Measurements from ENCODE around the gene SSBP4. TPM values are rescaled to one million over a fixed set of nuclear protein-coding genes. Genes with fewer than 3 reads are reported as not detected.
A peak's percentile ranks its signal among the peaks of the same experiment; 100 is the strongest.

The SSBP4 gene
- total and polyA plus RNA-seq, 2 of the 8 experiments (the other 6 are each of a cell fraction or from before 2014, with no cell fraction given) = 26.4 to 33.7 TPM

DNA sequence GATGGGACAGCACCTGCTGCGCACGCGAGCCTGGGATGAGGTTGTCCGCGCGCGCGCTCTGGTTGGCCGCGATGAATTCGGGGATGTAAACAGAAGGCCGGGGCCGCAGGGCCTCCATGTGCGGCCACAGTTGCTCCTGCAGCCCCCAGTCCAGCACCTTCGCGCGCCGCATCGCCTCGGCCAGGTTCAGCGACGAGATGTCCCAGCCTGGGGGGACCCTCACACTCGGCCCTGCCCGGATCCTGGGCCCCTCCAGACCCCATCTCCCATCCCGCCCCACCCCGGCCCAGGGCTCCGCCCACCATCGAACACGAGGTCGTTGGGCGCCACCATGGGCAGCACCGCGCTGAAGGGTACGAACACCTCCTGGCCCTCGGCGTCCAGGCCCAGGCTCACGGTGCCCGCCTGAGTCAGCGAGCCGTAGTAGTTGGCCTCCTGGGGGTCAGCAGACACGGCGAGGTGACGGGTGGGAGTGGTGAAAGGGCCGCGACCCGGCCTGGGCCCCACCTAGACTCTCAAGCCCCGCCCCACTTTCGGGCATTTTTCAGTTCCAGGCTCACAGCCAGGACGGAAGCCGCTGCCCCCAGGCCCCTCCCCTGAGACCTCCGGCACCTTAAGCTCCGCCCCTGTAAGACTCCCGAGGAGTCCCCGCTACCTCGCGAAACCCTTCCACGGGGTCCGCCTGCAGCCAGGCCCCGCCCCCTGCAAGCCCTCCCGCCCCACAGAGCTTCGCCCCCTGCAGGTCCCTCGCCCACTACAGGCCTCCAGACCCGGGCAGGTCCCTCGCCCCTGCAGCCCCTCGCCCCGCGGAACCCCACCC, 17.7 kb downstream of the SSBP4 start:
- Histone ChIP-seq H3K23me2 (ENCODE audit: low read depth, low read length) (peaks cover 15% of the 10 kb centered on the region; the same call in 1 of the 2 replicates), H2BK20ac (ENCODE audit: low read length) (no peak overlapping the region), H3K4me3 (ENCODE audit: extremely low read depth in 1 of 4, insufficient read depth in 2 of 4, low read depth in 3 of 4, low read length in 4 of 4) (peak overlapping the region; percentile 62 to 94 (median 78)), H3K4me1 (replicated peaks in 1 of 4; ENCODE audit: control insufficient read depth in 3 of 4, insufficient read depth in 4 of 4, low read length in 3 of 4) (peaks cover 5 to 39% (median 26%) of the 10 kb centered on the region in 4 experiments), H4K91ac (replicated peaks; ENCODE audit: insufficient read length, low read length) (peak overlapping the region; percentile 95), H2BK120ac (replicated peaks; ENCODE audit: low read depth, low read length) (no peak overlapping the region), H3K4me2 (ENCODE audit: insufficient read depth in 1 of 2, low read depth in 2 of 2, low read length in 2 of 2) (peak overlapping the region; percentile 80 to 99), H2BK12ac (ENCODE audit: low read depth, low read length) (peak overlapping the region; percentile 7; the same call in 1 of the 2 replicates), H3K14ac (ENCODE audit: insufficient read length) (no peak overlapping the region), H3K36me3 (ENCODE audit: control insufficient read depth in 2 of 4, insufficient read depth in 4 of 4, low read length in 3 of 4) (peaks cover 2 to 13% (median 7%) of the 10 kb centered on the region in 4 experiments; a peak in 4 of 8 replicates), H4K8ac (ENCODE audit: extremely low read depth, insufficient read depth, low read length) (peak overlapping the region; percentile 57; the same call in 1 of the 2 replicates), H3K4ac (replicated peaks; ENCODE audit: insufficient read length, low read depth, low read length) (peak overlapping the region; percentile 85), H2AK5ac (ENCODE audit: low read depth, low read length) (no peak overlapping the region), H2BK15ac (ENCODE audit: low read length) (0 out of 2 replicates have a peak overlapping the region, but pooled peaks have one; percentile 72), H3K27me3 (replicated peaks in 1 of 4; ENCODE audit: control insufficient read depth in 3 of 4, extremely low read depth in 1 of 4, insufficient read depth in 3 of 4, low read length in 3 of 4) (no peaks in the 10 kb centered on the region; a peak in 1 of 7 replicates), H3K56ac (replicated peaks; ENCODE audit: insufficient read length, low read depth, low read length) (peak overlapping the region; percentile 59), H3K23ac (ENCODE audit: insufficient read length) (no peak overlapping the region), H3K79me1 (ENCODE audit: low read depth, low read length) (no peaks in the 10 kb centered on the region; the same call in 1 of the 2 replicates), H3K9me3 (ENCODE audit: insufficient read depth in 2 of 2, low read depth in 1 of 2, low read length in 1 of 2) (no peaks in the 10 kb centered on the region), H2AFZ (ENCODE audit: low read length) (no peak overlapping the region), H3K9ac (replicated peaks in 1 of 4; ENCODE audit: extremely low read depth in 1 of 4, low read depth in 3 of 4, low read length in 3 of 4) (peak overlapping the region in 3 of 4 experiments; percentile 37 to 66 (median 51); a peak in 5 of 7 replicates), H4K20me1 (replicated peaks in 1 of 2; ENCODE audit: control insufficient read depth in 1 of 2, insufficient read depth in 2 of 2, low read length in 2 of 2) (peaks cover 0 to 15% of the 10 kb centered on the region in 2 experiments), H3K18ac (ENCODE audit: extremely low read depth, low read length) (peak overlapping the region; percentile 98), H4K5ac (ENCODE audit: insufficient read length, low read depth, low read length) (peak overlapping the region; percentile 89), H3K79me2 (ENCODE audit: control insufficient read depth in 1 of 2, insufficient read depth in 2 of 2, low read length in 2 of 2) (no peaks in the 10 kb centered on the region), H2BK5ac (ENCODE audit: low read depth, low read length) (peak overlapping the region; percentile 96), H3K27ac (ENCODE audit: low read depth, low read length) (peak overlapping the region; percentile 58; the same call in 1 of the 2 replicates)
- ChIA-PET POLR2A (ENCODE audit: partially characterized antibody) (interaction anchor here (0.6 to 6.7 kb wide), 8 partner anchors 9 to 1079 kb away, joined by 3 to 65 read pairs (median 4); partner anchors contain the start of genes JUND, SSBP4 and TSSK6), CTCF (ENCODE audit: partially characterized antibody) (interaction anchor here (0.6 to 1.6 kb wide), 3 partner anchors 13 to 152 kb away, joined by 4 to 5 read pairs (median 5); partner anchors contain the start of gene REX1BD)
- 23% methylated on average over 39 of the region's 67 CpGs; no CpG with 5 or more reads in 1 of the 2 experiments for WGBS, 2 experiments (ENCODE audit: extremely low coverage in 1 of 2, insufficient coverage in 1 of 2, insufficient read length in 1 of 2, insufficient replicate concordance in 2 of 2, low coverage in 1 of 2, low lambda C conversion rate in 2 of 2, missing lambda C conversion rate in 1 of 2)
- FAIRE-seq = no peak
- peak in 1 of 2 experiments; percentile 92 for DNase-seq (ENCODE audit: low read depth in 1 of 2, low spot score in 2 of 2)
- TF ChIP-seq SP2 (IDR thresholded peaks at IDR 0.05; ENCODE audit: low read length) (no peak), RBBP5 (IDR thresholded peaks at IDR 0.05; ENCODE audit: borderline replicate concordance, low read depth, low read length) (peak; percentile 23; the same call in 1 of the 2 replicates), POLR2A (IDR thresholded peaks at IDR 0.05; ENCODE audit: control extremely low read depth in 1 of 2, low read depth in 2 of 2, low read length in 2 of 2) (peak in 1 of 2 experiments; percentile 33; a peak in 2 of 3 replicates), SIN3A (conservative IDR thresholded peaks at IDR 0.05 in 1 of 2, IDR thresholded peaks at IDR 0.05 in 1 of 2; ENCODE audit: low read depth in 1 of 2, low read length in 2 of 2) (peak in 1 of 2 experiments; percentile 63; a peak in 2 of 4 replicates), KDM5A (IDR thresholded peaks at IDR 0.05; ENCODE audit: low read length) (no peak), ZNF274 (IDR thresholded peaks at IDR 0.05; ENCODE audit: borderline replicate concordance, extremely low read depth, low read length) (no peak), JUN (IDR thresholded peaks at IDR 0.05; ENCODE audit: low read depth, low read length) (no peak)
- TF ChIP-seq, protein P1, sequence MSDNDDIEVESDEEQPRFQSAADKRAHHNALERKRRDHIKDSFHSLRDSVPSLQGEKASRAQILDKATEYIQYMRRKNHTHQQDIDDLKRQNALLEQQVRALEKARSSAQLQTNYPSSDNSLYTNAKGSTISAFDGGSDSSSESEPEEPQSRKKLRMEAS (IDR thresholded peaks at IDR 0.05) = peak; percentile 73; the same call in 1 of the 2 replicates
- TF ChIP-seq, protein P2, sequence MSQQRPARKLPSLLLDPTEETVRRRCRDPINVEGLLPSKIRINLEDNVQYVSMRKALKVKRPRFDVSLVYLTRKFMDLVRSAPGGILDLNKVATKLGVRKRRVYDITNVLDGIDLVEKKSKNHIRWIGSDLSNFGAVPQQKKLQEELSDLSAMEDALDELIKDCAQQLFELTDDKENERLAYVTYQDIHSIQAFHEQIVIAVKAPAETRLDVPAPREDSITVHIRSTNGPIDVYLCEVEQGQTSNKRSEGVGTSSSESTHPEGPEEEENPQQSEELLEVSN (IDR thresholded peaks at IDR 0.05) = peak; percentile 56; the same call in 1 of the 2 replicates

Measured in H1 (cell line).